Liver (tissue), 9 donors: ENCODE results near the gene ZIC1. TPM values are rescaled to one million over a fixed set of nuclear protein-coding genes. Genes with fewer than 3 reads are reported as not detected.

Experiments
- DNase-seq: peaks from one replicate; pipeline ENCODE4 v3.0.0-alpha.2; 2017; ENCODE audit warnings: low spot score
- H3K27ac ChIP-seq, 2 donors: one replicate each; pipeline ENCODE4 v1.7.0; 2013; ENCODE audit warnings: inconsistent platforms in 2 of 2, low read length in 2 of 2, control low read depth in 1 of 2, low read depth in 1 of 2, mild to moderate bottlenecking in 1 of 2
- H3K27me3 ChIP-seq, 4 donors: one replicate each; pipeline versions ENCODE4 v1.6.1 to v1.7.0; 2013; ENCODE audit warnings: low read length in 3 of 4, inconsistent platforms in 1 of 4, mild to moderate bottlenecking in 1 of 4, moderate library complexity in 1 of 4; ENCODE audit not compliant: control insufficient read depth in 4 of 4, insufficient read depth in 4 of 4
- H3K36me3 ChIP-seq, 4 donors: one replicate each; pipeline versions ENCODE4 v1.6.1 to v1.7.0; 2013; ENCODE audit warnings: low read length in 3 of 4, mild to moderate bottlenecking in 3 of 4, low read depth in 1 of 4, moderate library complexity in 1 of 4; ENCODE audit not compliant: control insufficient read depth in 4 of 4, insufficient read depth in 3 of 4
- H3K4me1 ChIP-seq, 4 donors: one replicate each; pipeline versions ENCODE4 v1.6.1 to v1.7.0; 2013; ENCODE audit warnings: low read length in 3 of 4, mild to moderate bottlenecking in 3 of 4, moderate library complexity in 1 of 4; ENCODE audit not compliant: control insufficient read depth in 4 of 4, insufficient read depth in 4 of 4
- H3K4me3 ChIP-seq, 3 donors: one replicate each; pipeline versions ENCODE4 v1.6.1 to v1.7.0; 2013; ENCODE audit warnings: low read length in 3 of 3, control low read depth in 1 of 3, low read depth in 1 of 3, mild to moderate bottlenecking in 1 of 3
- H3K9ac ChIP-seq, 2 donors: one replicate each; pipeline ENCODE4 v1.7.0; 2013; ENCODE audit warnings: low read length in 2 of 2, mild to moderate bottlenecking in 2 of 2, moderate library complexity in 2 of 2, control low read depth in 1 of 2, low read depth in 1 of 2
- H3K9me3 ChIP-seq, 4 donors: one replicate each; pipeline versions ENCODE4 v1.6.1 to v1.7.0; 2013; ENCODE audit warnings: low read length in 3 of 4; ENCODE audit not compliant: control insufficient read depth in 4 of 4
- ATF3 ChIP-seq: IDR thresholded peaks from 2 replicates; pipeline ENCODE4 v1.6.1; 2016; ENCODE audit warnings: antibody characterized with exemption
- CTCF ChIP-seq: fragments of 150-350 bp; IDR thresholded peaks from 2 replicates; pipeline ENCODE4 v1.5.1; 2017; ENCODE audit warnings: improper control_type of control experiment, low read depth, low read length; ENCODE audit not compliant: missing input control
- EGR1 ChIP-seq, 2 donors: IDR thresholded peaks; 2 replicates each; pipeline ENCODE4 v1.6.1; 2016 to 2018; ENCODE audit warnings: antibody characterized with exemption in 2 of 2, low read depth in 2 of 2
- FOXA1 ChIP-seq: IDR thresholded peaks from 2 replicates; pipeline ENCODE4 v1.6.1; 2016; ENCODE audit warnings: antibody characterized with exemption
- GABPA ChIP-seq, 2 donors: IDR thresholded peaks in 1 of 2; conservative IDR thresholded peaks in 1 of 2; 2 replicates each; pipeline ENCODE4 v1.6.1; 2016; ENCODE audit warnings: antibody characterized with exemption in 2 of 2, mild to moderate bottlenecking in 1 of 2, moderate library complexity in 1 of 2
- HNF4A ChIP-seq, 2 donors: conservative IDR thresholded peaks; 2 replicates each; pipeline ENCODE4 v1.6.1; 2016; ENCODE audit warnings: antibody characterized with exemption in 2 of 2, mild to moderate bottlenecking in 2 of 2
- HNF4G ChIP-seq: IDR thresholded peaks from 2 replicates; pipeline ENCODE4 v1.6.1; 2016; ENCODE audit warnings: antibody characterized with exemption
- JUND ChIP-seq, 2 donors: IDR thresholded peaks; 2 replicates each; pipeline ENCODE4 v1.6.1; 2016; ENCODE audit warnings: antibody characterized with exemption in 2 of 2
- NR2F2 ChIP-seq: IDR thresholded peaks from 2 replicates; pipeline ENCODE4 v1.6.1; 2016; ENCODE audit warnings: antibody characterized with exemption
- RAD21 ChIP-seq, 2 donors: IDR thresholded peaks; 2 replicates each; pipeline ENCODE4 v1.6.1; 2016; ENCODE audit warnings: antibody characterized with exemption in 2 of 2, mild to moderate bottlenecking in 2 of 2
- SP1 ChIP-seq: IDR thresholded peaks from 2 replicates; pipeline ENCODE4 v1.6.1; 2018; ENCODE audit warnings: antibody characterized with exemption, mild to moderate bottlenecking
- TAF1 ChIP-seq: conservative IDR thresholded peaks from 2 replicates; pipeline ENCODE4 v1.6.1; 2016; ENCODE audit warnings: antibody characterized with exemption, mild to moderate bottlenecking
- YY1 ChIP-seq: IDR thresholded peaks from 2 replicates; pipeline ENCODE4 v1.6.1; 2016; ENCODE audit warnings: antibody characterized with exemption, mild to moderate bottlenecking
- WGBS: extraction: QIAGEN DNeasy Blood & Tissue Kit; methylation state at CpG from one replicate; pipeline ENCODE4 v1.1.7; 2013; 5-methylcytosine and 5-hydroxymethylcytosine counted together
- polyA plus RNA-seq, 2 donors: library from polyadenylated mRNA; stranded (reverse) in 1 of 2; unstranded in 1 of 2; fragments of 200-250 nt in 1 of 2; fragments of >200 nt in 1 of 2; fragmentation: Nextera tagmentation in 1 of 2; extraction: Ambion mirVana in 1 of 2; gene quantifications; one replicate each; pipeline versions ENCODE4 v1.2.1 to v1.2.3, GENCODE V29; 2013 to 2015
- total RNA-seq, 2 donors: library from RNA; depleted of rRNA; stranded (reverse); fragments of >200 nt; gene quantifications; one replicate each; pipeline ENCODE4 v1.2.3, GENCODE V29; 2014
- TF ChIP-seq, protein P1 (sequence below): IDR thresholded peaks from 2 replicates; pipeline ENCODE4 v1.6.1; 2016; ENCODE audit warnings: antibody characterized with exemption, mild to moderate bottlenecking
- TF ChIP-seq, protein P2 (sequence below): IDR thresholded peaks from 2 replicates; pipeline ENCODE4 v1.6.1; 2016; ENCODE audit warnings: antibody characterized with exemption
- donor health status: healthy.
- donor health status: healthy.
- donor health status: healthy.
- donor health status: healthy.
- donor health status: healthy.

Gene ZIC1
- total and polyA plus RNA-seq, 4 donors, result 4.4 TPM; not detected in 3

GRCh38 chr3:147414390-147415138, 5.4 kb downstream of the ZIC1 start:
- 35% methylated on average over 18 of the region's 18 CpGs for WGBS
- peaks cover 0 to 28% (median 12%) of the 10 kb centered on the region in 4 donors for H3K27me3 ChIP-seq
- H3K9ac ChIP-seq, result no peak overlapping the region

DNA sequence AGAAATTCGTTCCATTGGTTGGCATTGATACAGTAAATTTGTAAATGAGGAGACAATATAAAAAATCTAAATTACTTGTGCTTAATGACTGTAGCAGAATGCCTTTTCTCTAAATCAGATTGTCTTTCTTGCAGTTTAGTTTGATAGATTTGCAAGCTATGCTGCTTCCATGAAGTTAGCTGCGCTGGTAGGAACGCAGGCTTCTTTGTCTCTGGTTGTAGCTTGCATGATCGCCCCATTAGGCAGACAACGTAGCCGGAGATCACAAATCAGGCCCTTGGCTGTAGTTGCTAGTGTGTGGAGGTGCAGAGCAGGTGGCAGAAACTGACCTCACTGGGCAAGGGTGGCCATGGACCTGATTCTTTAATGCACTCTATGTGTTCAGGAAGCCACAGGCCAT, 6.1 kb downstream of the ZIC1 start:
- no peak overlapping the region for H3K4me3 ChIP-seq
- H3K9me3 ChIP-seq, result peaks cover 0 to 5% (median 3%) of the 10 kb centered on the region in 4 donors
- DNase-seq, result no peak
- peaks cover 2 to 28% (median 9%) of the 10 kb centered on the region in 4 donors for H3K27me3 ChIP-seq
- H3K9ac ChIP-seq, result no peak overlapping the region
- H3K27ac ChIP-seq, result no peak overlapping the region
- H3K36me3 ChIP-seq, result peaks cover 0 to 7% (median 0%) of the 10 kb centered on the region in 4 donors
- peaks cover 14 to 33% (median 17%) of the 10 kb centered on the region in 4 donors for H3K4me1 ChIP-seq
- 27% methylated on average over 6 of the region's 6 CpGs for WGBS
- no peak for TF ChIP-seq TAF1
- no peak for TF ChIP-seq RAD21 (IDR thresholded peaks at IDR 0.05)
- no peak for TF ChIP-seq HNF4G
- TF ChIP-seq, protein P1, sequence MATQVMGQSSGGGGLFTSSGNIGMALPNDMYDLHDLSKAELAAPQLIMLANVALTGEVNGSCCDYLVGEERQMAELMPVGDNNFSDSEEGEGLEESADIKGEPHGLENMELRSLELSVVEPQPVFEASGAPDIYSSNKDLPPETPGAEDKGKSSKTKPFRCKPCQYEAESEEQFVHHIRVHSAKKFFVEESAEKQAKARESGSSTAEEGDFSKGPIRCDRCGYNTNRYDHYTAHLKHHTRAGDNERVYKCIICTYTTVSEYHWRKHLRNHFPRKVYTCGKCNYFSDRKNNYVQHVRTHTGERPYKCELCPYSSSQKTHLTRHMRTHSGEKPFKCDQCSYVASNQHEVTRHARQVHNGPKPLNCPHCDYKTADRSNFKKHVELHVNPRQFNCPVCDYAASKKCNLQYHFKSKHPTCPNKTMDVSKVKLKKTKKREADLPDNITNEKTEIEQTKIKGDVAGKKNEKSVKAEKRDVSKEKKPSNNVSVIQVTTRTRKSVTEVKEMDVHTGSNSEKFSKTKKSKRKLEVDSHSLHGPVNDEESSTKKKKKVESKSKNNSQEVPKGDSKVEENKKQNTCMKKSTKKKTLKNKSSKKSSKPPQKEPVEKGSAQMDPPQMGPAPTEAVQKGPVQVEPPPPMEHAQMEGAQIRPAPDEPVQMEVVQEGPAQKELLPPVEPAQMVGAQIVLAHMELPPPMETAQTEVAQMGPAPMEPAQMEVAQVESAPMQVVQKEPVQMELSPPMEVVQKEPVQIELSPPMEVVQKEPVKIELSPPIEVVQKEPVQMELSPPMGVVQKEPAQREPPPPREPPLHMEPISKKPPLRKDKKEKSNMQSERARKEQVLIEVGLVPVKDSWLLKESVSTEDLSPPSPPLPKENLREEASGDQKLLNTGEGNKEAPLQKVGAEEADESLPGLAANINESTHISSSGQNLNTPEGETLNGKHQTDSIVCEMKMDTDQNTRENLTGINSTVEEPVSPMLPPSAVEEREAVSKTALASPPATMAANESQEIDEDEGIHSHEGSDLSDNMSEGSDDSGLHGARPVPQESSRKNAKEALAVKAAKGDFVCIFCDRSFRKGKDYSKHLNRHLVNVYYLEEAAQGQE, result no peak
- TF ChIP-seq SP1, result no peak
- TF ChIP-seq HNF4A (conservative IDR thresholded peaks at IDR 0.05), result no peak
- TF ChIP-seq FOXA1, result no peak
- no peak for TF ChIP-seq EGR1 (IDR thresholded peaks at IDR 0.05; ENCODE audit: low read depth in 2 of 2)
- no peak for TF ChIP-seq ATF3
- TF ChIP-seq NR2F2, result no peak
- TF ChIP-seq, protein P2, sequence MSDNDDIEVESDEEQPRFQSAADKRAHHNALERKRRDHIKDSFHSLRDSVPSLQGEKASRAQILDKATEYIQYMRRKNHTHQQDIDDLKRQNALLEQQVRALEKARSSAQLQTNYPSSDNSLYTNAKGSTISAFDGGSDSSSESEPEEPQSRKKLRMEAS, result no peak

More at GRCh38 chr3:147414390-147415138, 5.4 kb downstream of the ZIC1 start:
- Histone ChIP-seq H3K9me3 (peaks cover 0 to 8% (median 3%) of the 10 kb centered on the region in 4 donors), H3K4me1 (peaks cover 15 to 36% (median 19%) of the 10 kb centered on the region in 4 donors), H3K36me3 (peaks cover 0 to 7% (median 0%) of the 10 kb centered on the region in 4 donors), H3K27ac (no peak overlapping the region), H3K4me3 (no peak overlapping the region)
- TF ChIP-seq, protein P2, result no peak
- TF ChIP-seq HNF4A (conservative IDR thresholded peaks at IDR 0.05) (no peak), TAF1 (no peak), GABPA (IDR thresholded peaks at IDR 0.05 in 1 of 2, conservative IDR thresholded peaks at IDR 0.05 in 1 of 2) (no peak), CTCF (no peak), JUND (IDR thresholded peaks at IDR 0.05) (no peak), ATF3 (no peak), YY1 (no peak)
- TF ChIP-seq, protein P1, result no peak
- DNase-seq, result no peak
